Neural cell (in vitro differentiated cells): ENCODE results near the gene TTC39A. TPM values are rescaled to one million over a fixed set of nuclear protein-coding genes. Genes with fewer than 3 reads are reported as not detected.

ENCODE experiments used
- H2AFZ ChIP-seq: fragments of 200-600, 300-800 bp; sonication (generic), shearing (Covaris generic); 2 replicates; pipeline ENCODE4 v1.6.0; 2014; ENCODE audit warnings: low read depth, mild to moderate bottlenecking, antibody characterized with exemption, low read length, moderate library complexity
- H3F3A ChIP-seq: fragments of 200-600 bp; shearing (Covaris generic); 2 replicates; pipeline ENCODE4 v1.6.1; 2016; ENCODE audit warnings: mild to moderate bottlenecking, moderate library complexity, mixed read lengths, antibody characterized with exemption, low read length; ENCODE audit not compliant: insufficient read depth, poor library complexity, severe bottlenecking
- H3K27ac ChIP-seq: fragments of 200-600, 300-800 bp; sonication (generic), shearing (Covaris generic); 2 replicates; pipeline ENCODE4 v1.5.1; 2014; ENCODE audit warnings: mild to moderate bottlenecking, low read length, moderate library complexity
- H3K27me3 ChIP-seq: fragments of 300-800, 200-600 bp; sonication (generic), shearing (Covaris generic); 2 replicates; pipeline ENCODE4 v1.6.0; 2014; ENCODE audit warnings: mild to moderate bottlenecking, low read depth, low read length, moderate library complexity; ENCODE audit not compliant: insufficient read depth
- H3K36me3 ChIP-seq: fragments of 300-800, 200-600 bp; sonication (generic), shearing (Covaris generic); 2 replicates; pipeline ENCODE4 v1.5.1; 2014; ENCODE audit warnings: mild to moderate bottlenecking, antibody characterized with exemption, low read length, moderate library complexity; ENCODE audit not compliant: insufficient read depth
- H3K4me2 ChIP-seq: fragments of 300-800, 200-600 bp; sonication (generic), shearing (Covaris generic); 2 replicates; pipeline ENCODE4 v1.6.0; 2014; ENCODE audit warnings: mild to moderate bottlenecking, low read length
- H3K4me3 ChIP-seq: fragments of 300-800, 200-600 bp; sonication (generic), shearing (Covaris generic); 2 replicates; pipeline ENCODE4 v1.5.1; 2014; ENCODE audit warnings: mild to moderate bottlenecking, low read length, moderate library complexity
- H3K79me2 ChIP-seq: fragments of 200-600 bp; shearing (Covaris generic); replicated peaks from 2 replicates; pipeline ENCODE4 v1.6.0; 2014; ENCODE audit warnings: mild to moderate bottlenecking, low read length, moderate library complexity; ENCODE audit not compliant: insufficient read depth
- H3K9ac ChIP-seq: fragments of 300-800, 200-600 bp; sonication (generic), shearing (Covaris generic); 2 replicates; pipeline ENCODE4 v1.6.1; 2016; ENCODE audit warnings: mild to moderate bottlenecking, low read length, mixed read lengths
- H3K9me2 ChIP-seq: fragments of 200-600 bp; shearing (Covaris generic); 2 replicates; pipeline ENCODE4 v1.6.1; 2016; ENCODE audit warnings: mild to moderate bottlenecking, low read length, mixed read lengths; ENCODE audit not compliant: insufficient read depth
- H3K9me3 ChIP-seq: fragments of 200-600, 300-800 bp; sonication (generic), shearing (Covaris generic); 2 replicates; pipeline ENCODE4 v1.6.1; 2016; ENCODE audit warnings: mild to moderate bottlenecking, mixed run types, low read length, moderate library complexity, mixed read lengths
- H4K20me1 ChIP-seq: fragments of 200-600 bp; shearing (Covaris generic); 2 replicates; pipeline ENCODE4 v1.6.1; 2016; ENCODE audit warnings: mild to moderate bottlenecking, mixed run types; ENCODE audit not compliant: insufficient read depth
- CTCF ChIP-seq: fragments of 450-650 bp; IDR thresholded peaks from 2 replicates; pipeline ENCODE4 v1.5.1; 2014; ENCODE audit warnings: antibody characterized with exemption, mild to moderate bottlenecking, moderate library complexity; ENCODE audit not compliant: poor library complexity, severe bottlenecking
- EP300 ChIP-seq: fragments of 450-650 bp; conservative IDR thresholded peaks from 2 replicates; pipeline ENCODE4 v1.6.1; 2014; ENCODE audit warnings: antibody characterized with exemption, mild to moderate bottlenecking, moderate library complexity; ENCODE audit not compliant: poor library complexity, severe bottlenecking
- EZH2 ChIP-seq: fragments of 200-600, 300-800 bp; shearing (Covaris generic), sonication (generic); IDR thresholded peaks from 2 replicates; pipeline ENCODE4 v1.6.1; 2014; ENCODE audit warnings: antibody characterized with exemption, low read length, borderline replicate concordance, mild to moderate bottlenecking; ENCODE audit not compliant: insufficient read depth, poor library complexity, severe bottlenecking
- MXI1 ChIP-seq: fragments of 450-650 bp; conservative IDR thresholded peaks from 2 replicates; pipeline ENCODE4 v1.6.1; 2014; ENCODE audit warnings: antibody characterized with exemption, mild to moderate bottlenecking; ENCODE audit not compliant: poor library complexity, severe bottlenecking
- POLR2AphosphoS5 ChIP-seq: IDR thresholded peaks from 2 replicates; pipeline ENCODE4 v1.6.1; 2012
- RAD21 ChIP-seq: fragments of 450-650 bp; conservative IDR thresholded peaks from 2 replicates; pipeline ENCODE4 v1.6.1; 2014; ENCODE audit warnings: antibody characterized with exemption, mild to moderate bottlenecking, moderate library complexity
- REST ChIP-seq: IDR thresholded peaks from 2 replicates; pipeline ENCODE4 v1.6.1; 2012; ENCODE audit warnings: borderline replicate concordance
- SMC3 ChIP-seq: fragments of 450-650 bp; conservative IDR thresholded peaks from 2 replicates; pipeline ENCODE4 v1.6.1; 2014; ENCODE audit warnings: antibody characterized with exemption, mild to moderate bottlenecking, moderate library complexity; ENCODE audit not compliant: poor library complexity
- TAF1 ChIP-seq: IDR thresholded peaks from 2 replicates; pipeline ENCODE4 v1.6.1; 2012; ENCODE audit warnings: low read depth
- polyA plus RNA-seq: library from polyadenylated mRNA; depleted of rRNA; stranded (reverse); fragments of >200 nt; gene quantifications from 2 replicates; pipeline ENCODE4 v1.2.3, GENCODE V29; 2014

Gene TTC39A
- polyA plus RNA-seq, 1 donor from 2014 or later = 1.1 TPM

GRCh38 chr1:51253691-51254090, 76.7 kb downstream of the TTC39A start:
- H4K20me1 ChIP-seq = no peaks in the 10 kb centered on the region
- H3K9me2 ChIP-seq = no peaks in the 10 kb centered on the region
- H3K27ac ChIP-seq = no peak overlapping the region

GRCh38 chr1:51252366-51252765, 78.0 kb downstream of the TTC39A start:
- H3K4me2 ChIP-seq = no peak overlapping the region
- H3F3A ChIP-seq = no peaks in the 10 kb centered on the region
- H3K9ac ChIP-seq = no peak overlapping the region
- peaks cover 74% of the 10 kb centered on the region for H3K79me2 ChIP-seq
- H3K4me3 ChIP-seq = no peak overlapping the region
- no peaks in the 10 kb centered on the region for H3K9me2 ChIP-seq
- H2AFZ ChIP-seq = no peak overlapping the region
- no peak overlapping the region for H3K27ac ChIP-seq
- no peaks in the 10 kb centered on the region for H4K20me1 ChIP-seq
- H3K9me3 ChIP-seq = no peaks in the 10 kb centered on the region
- no peaks in the 10 kb centered on the region for H3K27me3 ChIP-seq
- no peaks in the 10 kb centered on the region for H3K36me3 ChIP-seq
- TF ChIP-seq RAD21 (no peak), SMC3 (no peak), EP300 (no peak), TAF1 (no peak), POLR2AphosphoS5 (no peak), EZH2 (no peak), MXI1 (no peak), REST (no peak)

More at GRCh38 chr1:51253691-51254090, 76.7 kb downstream of the TTC39A start:
- no peaks in the 10 kb centered on the region for H3K36me3 ChIP-seq
- H3K79me2 ChIP-seq = peaks cover 72% of the 10 kb centered on the region
- no peaks in the 10 kb centered on the region for H3K9me3 ChIP-seq
- H3K27me3 ChIP-seq = no peaks in the 10 kb centered on the region
- no peak overlapping the region for H3K9ac ChIP-seq
- no peaks in the 10 kb centered on the region for H3F3A ChIP-seq
- H2AFZ ChIP-seq = no peak overlapping the region
- H3K4me2 ChIP-seq = no peak overlapping the region
- no peak for TF ChIP-seq REST
- TF ChIP-seq EP300 = no peak
- TF ChIP-seq CTCF = no peak
- no peak for TF ChIP-seq POLR2AphosphoS5
- TF ChIP-seq TAF1 = no peak
- TF ChIP-seq MXI1 = no peak
- TF ChIP-seq RAD21 = no peak
- no peak for TF ChIP-seq EZH2
- H3K4me3 ChIP-seq = no peak overlapping the region
